Measurements from ENCODE around the gene MAP2K7.

Gene MAP2K7

GRCh38 chr19:7867092-7867844 is 36.4 kb upstream of the MAP2K7 start:
- DNase-seq = no peak

GRCh38 chr19:7868326-7868670 is 35.4 kb upstream of the MAP2K7 start:
- DNase-seq = no peak

GRCh38 chr19:7868671-7869452 is 34.8 kb upstream of the MAP2K7 start:
- DNase-seq = no peak

- no peak for DNase-seq
Observed at GRCh38 chr19:7869453-7869909, 34.2 kb upstream of the MAP2K7 start.

GRCh38 chr19:7869910-7870511 is 33.7 kb upstream of the MAP2K7 start:
- no peak for DNase-seq

- no peak for DNase-seq
Observed at GRCh38 chr19:7870571-7871436, 32.9 kb upstream of the MAP2K7 start.

GRCh38 chr19:7871437-7872305 is 32.0 kb upstream of the MAP2K7 start:
- DNase-seq = peak; percentile 28

GRCh38 chr19:7872306-7873204 is 31.1 kb upstream of the MAP2K7 start:
- DNase-seq = no peak

GRCh38 chr19:7873304-7874075 is 30.2 kb upstream of the MAP2K7 start:
- DNase-seq = peak; percentile 36

GRCh38 chr19:7874076-7874896 is 29.4 kb upstream of the MAP2K7 start, which contains the start of gene PRR36:
TSS of gene PRR36 (minus strand) at chr19:7874390. CDS start at chr19:7873689, 701 bp downstream.
- DNase-seq = peak; percentile 91

GRCh38 chr19:7874897-7875273 is 28.8 kb upstream of the MAP2K7 start:
- no peak for DNase-seq

GRCh38 chr19:7877249-7877836 is 26.3 kb upstream of the MAP2K7 start:
- no peak for DNase-seq

GRCh38 chr19:7879111-7879807 is 24.4 kb upstream of the MAP2K7 start:
- DNase-seq = no peak

- DNase-seq = no peak
Observed at GRCh38 chr19:7879836-7880235, 23.8 kb upstream of the MAP2K7 start.

GRCh38 chr19:7881910-7882309 is 21.8 kb upstream of the MAP2K7 start:
- DNase-seq = no peak

GRCh38 chr19:7883105-7883504 is 20.6 kb upstream of the MAP2K7 start:
- DNase-seq = peak; percentile 69

- DNase-seq = no peak
Observed at GRCh38 chr19:7883796-7884570, 19.7 kb upstream of the MAP2K7 start.
